Lung (tissue), 12 donors: ENCODE data around the gene TAX1BP1. TPM values are rescaled to one million over a fixed set of nuclear protein-coding genes. Genes with fewer than 3 reads are reported as not detected.

Source experiments
- ATAC-seq: fragments of 200-7000 bp; cut with Tn5 transposase; one replicate; pipeline ENCODE4 v1.9.1; 2020; ENCODE audit warnings: moderate number of reproducible peaks; ENCODE audit not compliant: insufficient read depth, low FRiP score
- DNase-seq, 3 donors: peaks; one replicate each; pipeline ENCODE4 v3.0.0-alpha.2; 2013 to 2017
- H3K27ac ChIP-seq, 2 donors: one replicate each; pipeline ENCODE4 v1.5.1; 2013; ENCODE audit warnings: mild to moderate bottlenecking in 2 of 2, moderate library complexity in 2 of 2, control low read depth in 1 of 2, inconsistent platforms in 1 of 2, low read depth in 1 of 2, low read length in 1 of 2
- H3K27me3 ChIP-seq, 3 donors: one replicate each; pipeline ENCODE4 v1.5.1; 2013; ENCODE audit warnings: low read length in 2 of 3; ENCODE audit not compliant: control insufficient read depth in 3 of 3, insufficient read depth in 3 of 3
- H3K36me3 ChIP-seq, 4 donors: one replicate each; pipeline ENCODE4 v1.5.1; 2013; ENCODE audit warnings: low read length in 4 of 4, mild to moderate bottlenecking in 1 of 4, moderate library complexity in 1 of 4; ENCODE audit not compliant: control insufficient read depth in 4 of 4, insufficient read depth in 4 of 4
- H3K4me1 ChIP-seq, 5 donors: one replicate each; pipeline ENCODE4 v1.5.1; 2013; ENCODE audit warnings: low read length in 5 of 5, mild to moderate bottlenecking in 2 of 5, moderate library complexity in 1 of 5; ENCODE audit not compliant: control insufficient read depth in 5 of 5, insufficient read depth in 5 of 5
- H3K4me3 ChIP-seq: one replicate; pipeline ENCODE4 v1.5.1; 2013; ENCODE audit warnings: mild to moderate bottlenecking, control low read depth, moderate library complexity
- H3K9ac ChIP-seq, 2 donors: one replicate each; pipeline ENCODE4 v1.5.1; 2013; ENCODE audit warnings: low read length in 2 of 2, control low read depth in 1 of 2; ENCODE audit not compliant: insufficient read depth in 1 of 2
- H3K9me3 ChIP-seq, 4 donors: one replicate each; pipeline ENCODE4 v1.5.1; 2013; ENCODE audit warnings: low read length in 3 of 4, mild to moderate bottlenecking in 1 of 4, moderate library complexity in 1 of 4; ENCODE audit not compliant: control insufficient read depth in 4 of 4, insufficient read depth in 3 of 4
- CTCF ChIP-seq: IDR thresholded peaks from 2 replicates; pipeline ENCODE4 v1.5.1; 2012; ENCODE audit warnings: mild to moderate bottlenecking; ENCODE audit errors: control extremely low read depth, extremely low read depth
- WGBS, 2 donors: extraction: QIAGEN DNeasy Blood & Tissue Kit; methylation state at CpG; one replicate each; pipeline ENCODE4 v1.1.7; 2013; 5-methylcytosine and 5-hydroxymethylcytosine counted together
- polyA plus RNA-seq, 2 donors: library from polyadenylated mRNA; stranded (reverse); fragments of 200-250 nt; gene quantifications; one replicate each; pipeline ENCODE4 v1.2.1, GENCODE V29; 2013
- total RNA-seq, 2 donors: library from RNA; depleted of rRNA in 1 of 2; stranded (reverse); fragments of >200 nt in 1 of 2; gene quantifications; one replicate each; pipeline ENCODE4 v1.2.1, GENCODE V29; 2014 to 2021
- donor health status: control.
- donor health status: control.
- donor health status: Bipolar disorder and iron deficiency.
- donor health status: healthy.
- donor health status: DM: yes; HTN: yes; CAD: no.

TAX1BP1 gene
- total and polyA plus RNA-seq, 4 donors, result 61.4 to 137 (median 83.0) TPM

- DNase-seq, result no peak
- Histone ChIP-seq H3K4me1 (peaks cover 0 to 15% (median 1%) of the 10 kb centered on the region in 5 donors), H3K27ac (peak overlapping the region in 1 of 2 donors; percentile 83), H3K9me3 (no peaks in the 10 kb centered on the region), H3K9ac (no peak overlapping the region), H3K36me3 (peaks cover 0 to 11% (median 4%) of the 10 kb centered on the region in 4 donors), H3K27me3 (no peaks in the 10 kb centered on the region), H3K4me3 (no peak overlapping the region)
- WGBS, 2 donors, result 88 to 92% methylated on average over 7 of the region's 7 CpGs
- ATAC-seq, result no peak
- TF ChIP-seq CTCF, result no peak
These were observed 94.4 kb downstream of the TAX1BP1 start for GRCh38 chr7:27834179-27834921.

GRCh38 chr7:27835376-27835775 is 95.4 kb downstream of the TAX1BP1 start:
- peak overlapping the region in 1 of 2 donors; percentile 83 for H3K27ac ChIP-seq
- H3K4me3 ChIP-seq, result no peak overlapping the region
- peaks cover 0 to 11% (median 4%) of the 10 kb centered on the region in 4 donors for H3K36me3 ChIP-seq
- no peak for TF ChIP-seq CTCF
- 56 to 69% methylated on average over 7 of the region's 7 CpGs for WGBS, 2 donors
- no peak overlapping the region for H3K9ac ChIP-seq
- no peak for ATAC-seq
- no peaks in the 10 kb centered on the region for H3K9me3 ChIP-seq
- H3K27me3 ChIP-seq, result no peaks in the 10 kb centered on the region
- peak; percentile 47 to 72 (median 66) for DNase-seq
- H3K4me1 ChIP-seq, result peaks cover 0 to 15% (median 1%) of the 10 kb centered on the region in 5 donors

GRCh38 chr7:27836536-27836935 is 96.6 kb downstream of the TAX1BP1 start:
- Histone ChIP-seq H3K36me3 (peaks cover 0 to 9% (median 4%) of the 10 kb centered on the region in 4 donors), H3K4me1 (peaks cover 0 to 15% (median 1%) of the 10 kb centered on the region in 5 donors), H3K9me3 (no peaks in the 10 kb centered on the region), H3K27ac (no peak overlapping the region), H3K4me3 (no peak overlapping the region), H3K27me3 (no peaks in the 10 kb centered on the region), H3K9ac (no peak overlapping the region)
- DNase-seq (no peak), ATAC-seq (no peak)
- WGBS, 2 donors, result 88 to 99% methylated on average over 2 of the region's 2 CpGs
- no peak for TF ChIP-seq CTCF
